ENCODE data around the gene SELENOH. TPM values are rescaled to one million over a fixed set of nuclear protein-coding genes. Genes with fewer than 3 reads are reported as not detected.
A peak's percentile ranks its signal among the peaks of the same experiment; 100 is the strongest.

SELENOH gene
- total and polyA plus RNA-seq, 9 of the 15 experiments (the other 6 are each of a cell fraction or from before 2014, with no cell fraction given) = 16.6 to 299 (median 118) TPM

- no peak for TF ChIP-seq NELFE (IDR thresholded peaks at IDR 0.05; ENCODE audit: insufficient read depth, insufficient read length)
- TF ChIP-seq GTF2F1 (IDR thresholded peaks at IDR 0.05; ENCODE audit: low read depth, low read length) = peak; percentile 73; the same call in 1 of the 2 replicates
- no peak for TF ChIP-seq EHMT2 (IDR thresholded peaks at IDR 0.05)
- TF ChIP-seq ZNF717 (CRISPR knock-in tag; IDR thresholded peaks at IDR 0.05) = peak; percentile 27; the same call in 1 of the 2 replicates
- no peak for TF ChIP-seq ZNF830 (CRISPR knock-in tag; IDR thresholded peaks at IDR 0.05)
- no peak for TF ChIP-seq MTA2 (IDR thresholded peaks at IDR 0.05; ENCODE audit: low read depth)
- peak; percentile 91 for TF ChIP-seq TFAP4 (CRISPR knock-in tag; IDR thresholded peaks at IDR 0.05; ENCODE audit: borderline replicate concordance)
- no peak for TF ChIP-seq SRSF7 (optimal IDR thresholded peaks at IDR 0.05; ENCODE audit: low read depth, low read length)
- no peak for TF ChIP-seq RBM39 (optimal IDR thresholded peaks at IDR 0.05; ENCODE audit: low read depth, low read length)
- TF ChIP-seq ZFPM2 (CRISPR knock-in tag; IDR thresholded peaks at IDR 0.05) = 0 out of 2 replicates have a peak, but pooled peaks have one; percentile 72
- no peak for TF ChIP-seq ZNF3 (CRISPR knock-in tag; IDR thresholded peaks at IDR 0.05)
- no peak for TF ChIP-seq ZNF124 (CRISPR knock-in tag; IDR thresholded peaks at IDR 0.05)
- peak; percentile 57 for TF ChIP-seq TAF7 (tag; IDR thresholded peaks at IDR 0.05)
- no peak for TF ChIP-seq MLX (CRISPR knock-in tag; conservative IDR thresholded peaks at IDR 0.05)
- TF ChIP-seq MAZ (CRISPR knock-in tag; conservative IDR thresholded peaks at IDR 0.05 in 1 of 2, IDR thresholded peaks at IDR 0.05 in 1 of 2) = peak; percentile 84 to 93
- TF ChIP-seq NKRF (IDR thresholded peaks at IDR 0.05; ENCODE audit: borderline replicate concordance) = peak; percentile 97
- TF ChIP-seq STAT5A (IDR thresholded peaks at IDR 0.05; ENCODE audit: borderline replicate concordance, low read length) = peak; percentile 57; the same call in 1 of the 2 replicates
- no peak for TF ChIP-seq NR0B1 (IDR thresholded peaks at IDR 0.05; ENCODE audit: partially characterized antibody)
- no peak for TF ChIP-seq ZNF696 (CRISPR knock-in tag; conservative IDR thresholded peaks at IDR 0.05)
- TF ChIP-seq NCOA2 (IDR thresholded peaks at IDR 0.05; ENCODE audit: partially characterized antibody in 2 of 2) = no peak
- no peak for TF ChIP-seq SMARCE1 (IDR thresholded peaks at IDR 0.05)
- no peak; the same call in 1 of the 2 replicates for TF ChIP-seq NR4A1 (CRISPR knock-in tag; IDR thresholded peaks at IDR 0.05)
- peak; percentile 31; the same call in 1 of the 2 replicates for TF ChIP-seq NR4A1 (tag; IDR thresholded peaks at IDR 0.05)
- TF ChIP-seq KHSRP (IDR thresholded peaks at IDR 0.05) = no peak
Observed at GRCh38 chr11:57741132-57742086, at the start of gene SELENOH (continued).

Measured in K562 (cell line).